Keratinocyte (primary cell): ENCODE results near the gene RNF8.

Experiments used
- EZH2 ChIP-seq: IDR thresholded peaks from one replicate; pipeline ENCODE4 v1.6.1; 2012; ENCODE audit warnings: inconsistent platforms, mild to moderate bottlenecking, low read length, moderate library complexity
- TF ChIP-seq, protein P1 (sequence below), 3 experiments: IDR thresholded peaks in 1 of 3; conservative IDR thresholded peaks in 1 of 3; optimal IDR thresholded peaks in 1 of 3; 2 replicates in 2 of 3; 3 replicates in 1 of 3; pipeline versions ENCODE3 to v1.5.1; 2011; ENCODE audit warnings: low read length in 3 of 3, mild to moderate bottlenecking in 3 of 3, moderate library complexity in 2 of 3, control low read depth in 1 of 3, inconsistent platforms in 1 of 3; ENCODE audit not compliant: insufficient read depth in 2 of 3; ENCODE audit errors: extremely low read depth in 1 of 3

- TF ChIP-seq, protein P1, sequence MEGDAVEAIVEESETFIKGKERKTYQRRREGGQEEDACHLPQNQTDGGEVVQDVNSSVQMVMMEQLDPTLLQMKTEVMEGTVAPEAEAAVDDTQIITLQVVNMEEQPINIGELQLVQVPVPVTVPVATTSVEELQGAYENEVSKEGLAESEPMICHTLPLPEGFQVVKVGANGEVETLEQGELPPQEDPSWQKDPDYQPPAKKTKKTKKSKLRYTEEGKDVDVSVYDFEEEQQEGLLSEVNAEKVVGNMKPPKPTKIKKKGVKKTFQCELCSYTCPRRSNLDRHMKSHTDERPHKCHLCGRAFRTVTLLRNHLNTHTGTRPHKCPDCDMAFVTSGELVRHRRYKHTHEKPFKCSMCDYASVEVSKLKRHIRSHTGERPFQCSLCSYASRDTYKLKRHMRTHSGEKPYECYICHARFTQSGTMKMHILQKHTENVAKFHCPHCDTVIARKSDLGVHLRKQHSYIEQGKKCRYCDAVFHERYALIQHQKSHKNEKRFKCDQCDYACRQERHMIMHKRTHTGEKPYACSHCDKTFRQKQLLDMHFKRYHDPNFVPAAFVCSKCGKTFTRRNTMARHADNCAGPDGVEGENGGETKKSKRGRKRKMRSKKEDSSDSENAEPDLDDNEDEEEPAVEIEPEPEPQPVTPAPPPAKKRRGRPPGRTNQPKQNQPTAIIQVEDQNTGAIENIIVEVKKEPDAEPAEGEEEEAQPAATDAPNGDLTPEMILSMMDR (optimal IDR thresholded peaks at IDR 0.05 in 1 of 3, IDR thresholded peaks at IDR 0.05 in 1 of 3, conservative IDR thresholded peaks at IDR 0.05 in 1 of 3; ENCODE audit: extremely low read depth in 1 of 3, insufficient read depth in 2 of 3, low read length in 3 of 3), result no peak
- no peak for TF ChIP-seq EZH2
Measured at GRCh38 chr6:37354526-37355384, 972 bp downstream of the RNF8 start.
